GM13976 (cell line): ENCODE results near the gene CFAP221.

Experiments used
- DNase-seq: peaks from one replicate; pipeline ENCODE4 v3.0.0; 2012; ENCODE audit warnings: low spot score
- in situ Hi-C: fragments of 300-500 bp; cut with MboI; formaldehyde crosslinking; loops from one replicate; pipeline ENCODE4 v1.12.0; 2022; ENCODE audit warnings: low sequenced_read_pairs, mixed read lengths, inconsistent platforms; ENCODE audit not compliant: unreplicated experiment
- TF ChIP-seq, protein P1 (sequence below): IDR thresholded peaks from 2 replicates; pipeline ENCODE4 v1.5.1; 2012; ENCODE audit warnings: borderline replicate concordance, mild to moderate bottlenecking; ENCODE audit not compliant: insufficient read depth; ENCODE audit errors: extremely low read depth, missing control alignments, control extremely low read depth

Gene CFAP221

GRCh38 chr2:119553687-119554344 is 9.6 kb downstream of the CFAP221 start:
- no peak for DNase-seq
- in situ Hi-C loops = no loop called here
- TF ChIP-seq, protein P1, sequence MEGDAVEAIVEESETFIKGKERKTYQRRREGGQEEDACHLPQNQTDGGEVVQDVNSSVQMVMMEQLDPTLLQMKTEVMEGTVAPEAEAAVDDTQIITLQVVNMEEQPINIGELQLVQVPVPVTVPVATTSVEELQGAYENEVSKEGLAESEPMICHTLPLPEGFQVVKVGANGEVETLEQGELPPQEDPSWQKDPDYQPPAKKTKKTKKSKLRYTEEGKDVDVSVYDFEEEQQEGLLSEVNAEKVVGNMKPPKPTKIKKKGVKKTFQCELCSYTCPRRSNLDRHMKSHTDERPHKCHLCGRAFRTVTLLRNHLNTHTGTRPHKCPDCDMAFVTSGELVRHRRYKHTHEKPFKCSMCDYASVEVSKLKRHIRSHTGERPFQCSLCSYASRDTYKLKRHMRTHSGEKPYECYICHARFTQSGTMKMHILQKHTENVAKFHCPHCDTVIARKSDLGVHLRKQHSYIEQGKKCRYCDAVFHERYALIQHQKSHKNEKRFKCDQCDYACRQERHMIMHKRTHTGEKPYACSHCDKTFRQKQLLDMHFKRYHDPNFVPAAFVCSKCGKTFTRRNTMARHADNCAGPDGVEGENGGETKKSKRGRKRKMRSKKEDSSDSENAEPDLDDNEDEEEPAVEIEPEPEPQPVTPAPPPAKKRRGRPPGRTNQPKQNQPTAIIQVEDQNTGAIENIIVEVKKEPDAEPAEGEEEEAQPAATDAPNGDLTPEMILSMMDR = no peak

GRCh38 chr2:119565481-119565880 is 21.2 kb downstream of the CFAP221 start:
- TF ChIP-seq, protein P1 = no peak
- DNase-seq = no peak
- in situ Hi-C loops = no loop called here

- in situ Hi-C loops = no loop called here
- DNase-seq = no peak
- TF ChIP-seq, protein P1 = no peak
Observed at GRCh38 chr2:119567292-119567691, 23.0 kb downstream of the CFAP221 start.

GRCh38 chr2:119574108-119574815 is 30.0 kb downstream of the CFAP221 start:
- in situ Hi-C loops = no loop called here
- TF ChIP-seq, protein P1 = no peak
- peak; percentile 39 for DNase-seq

GRCh38 chr2:119574864-119575263 is 30.6 kb downstream of the CFAP221 start:
- in situ Hi-C loops = no loop called here
- DNase-seq = no peak
- TF ChIP-seq, protein P1 = no peak

DNA sequence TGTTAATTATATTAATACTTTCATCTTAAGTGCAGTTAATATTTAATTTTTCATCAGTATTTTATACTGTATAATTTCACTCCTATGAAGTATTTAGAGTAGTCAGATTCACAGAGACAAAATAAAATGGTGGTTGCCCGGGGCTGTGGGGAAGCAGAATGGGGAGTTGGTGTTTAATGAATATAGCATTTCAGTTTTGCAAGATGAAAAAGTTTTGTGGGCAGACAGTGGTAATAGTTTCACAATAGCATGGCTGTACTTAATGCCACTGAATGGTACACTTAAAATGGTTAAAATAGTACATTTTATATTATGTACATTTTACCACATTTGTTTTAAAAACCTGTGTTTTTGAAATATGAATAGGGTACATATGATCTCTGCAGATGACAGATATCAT is 31.2 kb downstream of the CFAP221 start:
- TF ChIP-seq, protein P1 = no peak
- no peak for DNase-seq
- in situ Hi-C loops = no loop called here
